GM12878 (cell line): ENCODE measurements around the gene TLX1. TPM values are rescaled to one million over a fixed set of nuclear protein-coding genes. Genes with fewer than 3 reads are reported as not detected.

Source experiments
- ATAC-seq: fragments of 200-7000 bp; cut with Tn5 transposase; 3 replicates; pipeline ENCODE4 v1.9.1; 2020; ENCODE audit warnings: mild to moderate bottlenecking, moderate library complexity
- BruUV-seq: library from RNA; stranded (reverse); fragments of 400-500 nt; replicated peaks from 2 replicates; lab custom pipeline; 2021; lab: Mats Ljungman, UMichigan
- CTCF ChIA-PET: fragments of 300-600 bp; sonication (Branson Sonifier 250); formaldehyde crosslinking; extraction: SDS; loops from one replicate; lab custom pipeline; 2021; ENCODE audit warnings: inconsistent platforms; lab: Yijun Ruan, JAX
- POLR2A ChIA-PET: fragments of 350-600 bp; formaldehyde crosslinking; extraction: SDS; loops from one replicate; lab custom pipeline; 2021; ENCODE audit warnings: inconsistent platforms; lab: Charles Lee
- RAD21 ChIA-PET: fragments of 300-600 bp; sonication (Branson Sonifier 250); formaldehyde crosslinking; loops from one replicate; lab custom pipeline; 2023; ENCODE audit warnings: antibody characterized with exemption; ENCODE audit not compliant: unreplicated experiment; lab: Charles Lee
- SMC1A ChIA-PET: fragments of 300-600 bp; sonication (Branson Sonifier 250); formaldehyde crosslinking; loops from one replicate; lab custom pipeline; 2023; ENCODE audit not compliant: unreplicated experiment, uncharacterized antibody; lab: Charles Lee
- DNase-seq: peaks from one replicate; pipeline ENCODE4 v3.0.0-alpha.2; 2011; ENCODE audit warnings: low read depth, low spot score
- FAIRE-seq: peaks from 3 replicates; lab custom pipeline; 2011; peaks lifted over from hg19 to GRCh38; lab: Jason Lieb, UNC
- H2AFZ ChIP-seq: 2 replicates; pipeline ENCODE4 v1.6.0; 2011; ENCODE audit warnings: low read depth, low read length, control low read depth; ENCODE audit not compliant: control insufficient read depth
- H3K27ac ChIP-seq: 2 replicates; pipeline ENCODE4 v1.5.1; 2011; ENCODE audit warnings: control low read depth; ENCODE audit not compliant: control insufficient read depth, insufficient read depth
- H3K27me3 ChIP-seq, 2 experiments: replicated peaks in 1 of 2; 2 replicates each; pipeline versions ENCODE4 v1.6.0 to v1.6.1; 2011; ENCODE audit warnings: low read length in 1 of 2; ENCODE audit not compliant: control insufficient read depth in 2 of 2, insufficient read depth in 2 of 2
- H3K36me3 ChIP-seq, 2 experiments: 2 replicates each; pipeline ENCODE4 v1.5.1; 2011; ENCODE audit warnings: low read length in 1 of 2; ENCODE audit not compliant: control insufficient read depth in 2 of 2, insufficient read depth in 2 of 2
- H3K4me1 ChIP-seq: 2 replicates; pipeline ENCODE4 v1.6.1; 2011; ENCODE audit warnings: mild to moderate bottlenecking, low read length, moderate library complexity, mixed read lengths; ENCODE audit not compliant: control insufficient read depth, insufficient read depth
- H3K4me2 ChIP-seq: 2 replicates; pipeline ENCODE4 v1.6.0; 2011; ENCODE audit warnings: control low read depth; ENCODE audit not compliant: control insufficient read depth, insufficient read depth
- H3K4me3 ChIP-seq: fragments of 200-600 bp; sonication (generic); 2 replicates; pipeline ENCODE4 v1.5.1; 2016
- H3K79me2 ChIP-seq: 2 replicates; pipeline ENCODE4 v1.6.0; 2011; ENCODE audit warnings: low read length; ENCODE audit not compliant: control insufficient read depth, insufficient read depth
- H3K9ac ChIP-seq: 2 replicates; pipeline ENCODE4 v1.8.0; 2011; ENCODE audit warnings: low read length, control low read depth, mixed read lengths; ENCODE audit not compliant: control insufficient read depth, insufficient read depth
- H3K9me3 ChIP-seq: replicated peaks from 3 replicates; pipeline ENCODE4 v1.5.1; 2011; ENCODE audit warnings: mild to moderate bottlenecking, low read length; ENCODE audit not compliant: control insufficient read depth, insufficient read depth
- H4K20me1 ChIP-seq: 2 replicates; pipeline ENCODE4 v1.6.0; 2011; ENCODE audit not compliant: control insufficient read depth, insufficient read depth
- BACH1 ChIP-seq: fragments of 450-650 bp; IDR thresholded peaks from 2 replicates; pipeline ENCODE4 v1.6.1; 2017; ENCODE audit warnings: mild to moderate bottlenecking, borderline replicate concordance
- CHD2 ChIP-seq: IDR thresholded peaks from 2 replicates; pipeline ENCODE4 v1.6.1; 2011; ENCODE audit warnings: low read depth, low read length, improper control_type of control experiment, borderline replicate concordance
- ETV6 ChIP-seq, 2 experiments: fragments of 450-650 bp in 1 of 2; IDR thresholded peaks in 1 of 2; conservative IDR thresholded peaks in 1 of 2; 2 replicates each; pipeline ENCODE4 v1.6.1; 2014; ENCODE audit warnings: antibody characterized with exemption in 1 of 2, borderline replicate concordance in 1 of 2, low read depth in 1 of 2, mild to moderate bottlenecking in 1 of 2, moderate library complexity in 1 of 2
- JUND ChIP-seq: IDR thresholded peaks from 2 replicates; pipeline ENCODE4 v1.6.1; 2012; ENCODE audit warnings: low read depth, mild to moderate bottlenecking, low read length, improper control_type of control experiment, moderate library complexity
- MEF2A ChIP-seq: IDR thresholded peaks from 2 replicates; pipeline ENCODE4 v1.6.1; 2011; ENCODE audit warnings: low read depth, mild to moderate bottlenecking, low read length, moderate library complexity; ENCODE audit not compliant: insufficient read depth
- MEF2B ChIP-seq: fragments of 450-650 bp; IDR thresholded peaks from 2 replicates; pipeline ENCODE4 v1.6.1; 2018; ENCODE audit warnings: mild to moderate bottlenecking, moderate library complexity; ENCODE audit not compliant: partially characterized antibody, poor library complexity, severe bottlenecking
- MLLT1 ChIP-seq: fragments of 450-650 bp; IDR thresholded peaks from 2 replicates; pipeline ENCODE4 v1.6.1; 2016; ENCODE audit warnings: mild to moderate bottlenecking
- MYB ChIP-seq: fragments of 150-350 bp; IDR thresholded peaks from 2 replicates; pipeline ENCODE4 v1.6.1; 2014; ENCODE audit warnings: mild to moderate bottlenecking, low read depth, low read length, borderline replicate concordance
- POU2F2 ChIP-seq: IDR thresholded peaks from 3 replicates; pipeline ENCODE4 v1.6.1; 2011; ENCODE audit warnings: low read depth, mild to moderate bottlenecking, low read length, borderline replicate concordance
- RCOR1 ChIP-seq: conservative IDR thresholded peaks from 2 replicates; pipeline ENCODE4 v1.6.1; 2012; ENCODE audit warnings: low read depth, low read length, improper control_type of control experiment
- RFX5 ChIP-seq: IDR thresholded peaks from 2 replicates; pipeline ENCODE4 v1.6.1; 2011; ENCODE audit warnings: low read depth, low read length, improper control_type of control experiment
- SMAD1 ChIP-seq: fragments of 450-650 bp; IDR thresholded peaks from 2 replicates; pipeline ENCODE4 v1.6.1; 2018; ENCODE audit warnings: mild to moderate bottlenecking, low read depth; ENCODE audit not compliant: partially characterized antibody
- SUPT20H ChIP-seq: IDR thresholded peaks from 2 replicates; pipeline ENCODE4 v1.6.1; 2011; ENCODE audit warnings: low read depth, mild to moderate bottlenecking, low read length, moderate library complexity, borderline replicate concordance; ENCODE audit not compliant: control insufficient read depth
- TCF7 ChIP-seq: IDR thresholded peaks from 2 replicates; pipeline ENCODE4 v1.6.1; 2014; ENCODE audit warnings: antibody characterized with exemption, borderline replicate concordance
- ZNF217 ChIP-seq: fragments of 450-650 bp; IDR thresholded peaks from 2 replicates; pipeline ENCODE4 v1.6.1; 2017; ENCODE audit warnings: antibody characterized with exemption, mild to moderate bottlenecking
- ZSCAN29 ChIP-seq: fragments of 450-650 bp; IDR thresholded peaks from 2 replicates; pipeline ENCODE4 v1.6.1; 2017; ENCODE audit warnings: mild to moderate bottlenecking, moderate library complexity
- WGBS: methylation state at CpG from one replicate; pipeline ENCODE4 v1.1.6; 2016; ENCODE audit warnings: low lambda C conversion rate; ENCODE audit not compliant: insufficient replicate concordance, insufficient coverage; ENCODE audit errors: missing lambda C conversion rate; 5-methylcytosine and 5-hydroxymethylcytosine counted together
- in situ Hi-C: fragments of 300-500 bp; cut with MboI; formaldehyde crosslinking; loops from 9 replicates; pipeline ENCODE4 v1.14.3; 2018; ENCODE audit warnings: mixed read lengths
- intact Hi-C: fragments of 100-400 bp; cut with micrococcal nuclease; formaldehyde crosslinking; loops from one replicate; pipeline ENCODE4 v1.14.2; 2022; ENCODE audit not compliant: unreplicated experiment
- polyA plus RNA-seq, 11 experiments: library from polyadenylated mRNA; depleted of rRNA in 4 of 11; unstranded in 6 of 11; stranded (reverse) in 5 of 11; fragments of >200 nt; fragmentation: Nextera tagmentation in 4 of 11; fragmentation: Illumina TruSeq in 1 of 11; extraction: Ambion mirVana in 4 of 11; extraction: Trizol in 1 of 11; gene quantifications; 1 replicate in 1 of 11; 2 replicates in 10 of 11; pipeline versions ENCODE4 v1.2.1 to v1.2.3, GENCODE V29; 2011 to 2016; ENCODE audit warnings: inconsistent platforms in 2 of 11, missing spikeins in 2 of 11, low read depth in 1 of 11
- total RNA-seq, 4 experiments: library from RNA; depleted of rRNA in 3 of 4; stranded (reverse); fragments of >200 nt in 3 of 4; fragmentation: Illumina TruSeq in 1 of 4; extraction: Trizol in 1 of 4; gene quantifications; 2 replicates each; pipeline versions ENCODE4 v1.2.1 to v1.2.3, GENCODE V29; 2013 to 2021
- TF ChIP-seq, protein P1 (sequence below): fragments of 450-650 bp; IDR thresholded peaks from 2 replicates; pipeline ENCODE4 v1.6.1; 2017; ENCODE audit warnings: mild to moderate bottlenecking
- TF ChIP-seq, protein P2 (sequence below): fragments of 450-650 bp; IDR thresholded peaks from 2 replicates; pipeline ENCODE4 v1.6.1; 2017; ENCODE audit warnings: low read depth, mild to moderate bottlenecking, moderate library complexity

The TLX1 gene
- total and polyA plus RNA-seq, 10 of the 15 experiments (the other 5 are each of a cell fraction or from before 2014, with no cell fraction given): not detected

- CTCF ChIA-PET: interaction anchor here (1.3 kb wide), 1 partner anchor 41 kb away, joined by 3 read pairs; no protein-coding TSS in a partner anchor
- TF ChIP-seq MEF2A (no peak), SMAD1 (no peak), CHD2 (no peak), RFX5 (no peak), TCF7 (no peak), ZSCAN29 (no peak), ZNF217 (no peak), ETV6 (conservative IDR thresholded peaks at IDR 0.05 in 1 of 2, IDR thresholded peaks at IDR 0.05 in 1 of 2; ENCODE audit: borderline replicate concordance in 1 of 2, low read depth in 1 of 2) (no peak), SUPT20H (no peak), MLLT1 (no peak), POU2F2 (no peak), MEF2B (no peak), MYB (no peak), RCOR1 (no peak), BACH1 (no peak), JUND (no peak)
- TF ChIP-seq, protein P1, sequence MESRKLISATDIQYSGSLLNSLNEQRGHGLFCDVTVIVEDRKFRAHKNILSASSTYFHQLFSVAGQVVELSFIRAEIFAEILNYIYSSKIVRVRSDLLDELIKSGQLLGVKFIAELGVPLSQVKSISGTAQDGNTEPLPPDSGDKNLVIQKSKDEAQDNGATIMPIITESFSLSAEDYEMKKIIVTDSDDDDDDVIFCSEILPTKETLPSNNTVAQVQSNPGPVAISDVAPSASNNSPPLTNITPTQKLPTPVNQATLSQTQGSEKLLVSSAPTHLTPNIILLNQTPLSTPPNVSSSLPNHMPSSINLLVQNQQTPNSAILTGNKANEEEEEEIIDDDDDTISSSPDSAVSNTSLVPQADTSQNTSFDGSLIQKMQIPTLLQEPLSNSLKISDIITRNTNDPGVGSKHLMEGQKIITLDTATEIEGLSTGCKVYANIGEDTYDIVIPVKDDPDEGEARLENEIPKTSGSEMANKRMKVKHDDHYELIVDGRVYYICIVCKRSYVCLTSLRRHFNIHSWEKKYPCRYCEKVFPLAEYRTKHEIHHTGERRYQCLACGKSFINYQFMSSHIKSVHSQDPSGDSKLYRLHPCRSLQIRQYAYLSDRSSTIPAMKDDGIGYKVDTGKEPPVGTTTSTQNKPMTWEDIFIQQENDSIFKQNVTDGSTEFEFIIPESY: no peak
- TF ChIP-seq, protein P2, sequence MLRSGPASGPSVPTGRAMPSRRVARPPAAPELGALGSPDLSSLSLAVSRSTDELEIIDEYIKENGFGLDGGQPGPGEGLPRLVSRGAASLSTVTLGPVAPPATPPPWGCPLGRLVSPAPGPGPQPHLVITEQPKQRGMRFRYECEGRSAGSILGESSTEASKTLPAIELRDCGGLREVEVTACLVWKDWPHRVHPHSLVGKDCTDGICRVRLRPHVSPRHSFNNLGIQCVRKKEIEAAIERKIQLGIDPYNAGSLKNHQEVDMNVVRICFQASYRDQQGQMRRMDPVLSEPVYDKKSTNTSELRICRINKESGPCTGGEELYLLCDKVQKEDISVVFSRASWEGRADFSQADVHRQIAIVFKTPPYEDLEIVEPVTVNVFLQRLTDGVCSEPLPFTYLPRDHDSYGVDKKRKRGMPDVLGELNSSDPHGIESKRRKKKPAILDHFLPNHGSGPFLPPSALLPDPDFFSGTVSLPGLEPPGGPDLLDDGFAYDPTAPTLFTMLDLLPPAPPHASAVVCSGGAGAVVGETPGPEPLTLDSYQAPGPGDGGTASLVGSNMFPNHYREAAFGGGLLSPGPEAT: no peak
- H4K20me1 ChIP-seq: peaks cover 2% of the 10 kb centered on the region; the same call in 1 of the 2 replicates
- RAD21 ChIA-PET: no interaction called here
- no peak overlapping the region for H2AFZ ChIP-seq
- no TSS peak for BruUV-seq
- no peak overlapping the region for H3K4me2 ChIP-seq
- in situ Hi-C loops (no loop called here), intact Hi-C loops (no loop called here)
- no peaks in the 10 kb centered on the region for H3K4me1 ChIP-seq
- SMC1A ChIA-PET: no interaction called here
- no peak overlapping the region for H3K27ac ChIP-seq
- DNase-seq (no peak), FAIRE-seq (no peak), ATAC-seq (no peak)
- 32% methylated on average over 33 of the region's 33 CpGs for WGBS
- peaks cover 44 to 47% of the 10 kb centered on the region in 2 experiments for H3K27me3 ChIP-seq
- H3K36me3 ChIP-seq: no peaks in the 10 kb centered on the region
- H3K9me3 ChIP-seq: no peaks in the 10 kb centered on the region
- H3K9ac ChIP-seq: no peak overlapping the region
- H3K79me2 ChIP-seq: no peaks in the 10 kb centered on the region
- no peak overlapping the region for H3K4me3 ChIP-seq
- POLR2A ChIA-PET: no interaction called here
Measured at GRCh38 chr10:101136007-101136707, 5.1 kb downstream of the TLX1 start.
